Tibial nerve (tissue), 4 donors: ENCODE data around the gene KCNJ15.
A peak's percentile ranks its signal among the peaks of the same experiment; 100 is the strongest.

Experiments
- EP300 ChIP-seq, 2 donors: sonication (generic); formaldehyde crosslinking; IDR thresholded peaks; one replicate each; pipeline ENCODE4 v1.6.1; 2017; ENCODE audit warnings: antibody characterized with exemption in 2 of 2, mild to moderate bottlenecking in 1 of 2
- TF ChIP-seq, protein P1 (sequence below), 5 experiments: fragments of 200-600 bp in 3 of 5; fragments of 450-650 bp in 2 of 5; sonication (generic) in 3 of 5; IDR thresholded peaks; one replicate each; pipeline ENCODE4 v1.5.1; 2016 to 2019; ENCODE audit warnings: antibody characterized with exemption in 5 of 5, mild to moderate bottlenecking in 3 of 5, moderate library complexity in 2 of 5

GRCh38 chr21:38308532-38309119, 51.8 kb downstream of the KCNJ15 start:
- TF ChIP-seq EP300 (IDR thresholded peaks at IDR 0.05) = peak in 1 of 2 donors; percentile 60
- TF ChIP-seq, protein P1, sequence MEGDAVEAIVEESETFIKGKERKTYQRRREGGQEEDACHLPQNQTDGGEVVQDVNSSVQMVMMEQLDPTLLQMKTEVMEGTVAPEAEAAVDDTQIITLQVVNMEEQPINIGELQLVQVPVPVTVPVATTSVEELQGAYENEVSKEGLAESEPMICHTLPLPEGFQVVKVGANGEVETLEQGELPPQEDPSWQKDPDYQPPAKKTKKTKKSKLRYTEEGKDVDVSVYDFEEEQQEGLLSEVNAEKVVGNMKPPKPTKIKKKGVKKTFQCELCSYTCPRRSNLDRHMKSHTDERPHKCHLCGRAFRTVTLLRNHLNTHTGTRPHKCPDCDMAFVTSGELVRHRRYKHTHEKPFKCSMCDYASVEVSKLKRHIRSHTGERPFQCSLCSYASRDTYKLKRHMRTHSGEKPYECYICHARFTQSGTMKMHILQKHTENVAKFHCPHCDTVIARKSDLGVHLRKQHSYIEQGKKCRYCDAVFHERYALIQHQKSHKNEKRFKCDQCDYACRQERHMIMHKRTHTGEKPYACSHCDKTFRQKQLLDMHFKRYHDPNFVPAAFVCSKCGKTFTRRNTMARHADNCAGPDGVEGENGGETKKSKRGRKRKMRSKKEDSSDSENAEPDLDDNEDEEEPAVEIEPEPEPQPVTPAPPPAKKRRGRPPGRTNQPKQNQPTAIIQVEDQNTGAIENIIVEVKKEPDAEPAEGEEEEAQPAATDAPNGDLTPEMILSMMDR (IDR thresholded peaks at IDR 0.05) = no peak
